SK-N-SH (cell line): ENCODE measurements around the gene OR5T2. TPM values are rescaled to one million over a fixed set of nuclear protein-coding genes. Genes with fewer than 3 reads are reported as not detected.

Experiments
- CTCF ChIA-PET: fragments of 300-600, 350-600 bp; formaldehyde crosslinking; extraction: SDS; loops from one replicate; lab custom pipeline; 2021; lab: Yijun Ruan, JAX
- POLR2A ChIA-PET: fragments of 350-600 bp; sonication (Branson Sonifier 250); formaldehyde crosslinking; extraction: SDS; loops from one replicate; lab custom pipeline; 2020; ENCODE audit warnings: antibody characterized with exemption, inconsistent platforms; lab: Yijun Ruan, JAX
- DNase-seq: peaks from one replicate; pipeline ENCODE4 v3.0.0; 2012
- H2AFZ ChIP-seq: fragments of 200-600 bp; sonication (generic); 2 replicates; pipeline ENCODE4 v1.8.1; 2016; ENCODE audit warnings: antibody characterized with exemption, mild to moderate bottlenecking, low read depth
- H3F3A ChIP-seq: fragments of 200-600 bp; sonication (generic); replicated peaks from 2 replicates; pipeline ENCODE3; 2016; ENCODE audit warnings: antibody characterized with exemption, mild to moderate bottlenecking; ENCODE audit not compliant: insufficient read depth
- H3K27ac ChIP-seq, 2 experiments: fragments of 200-500 bp in 1 of 2; fragments of 200-600 bp in 1 of 2; sonication (Bioruptor generic) in 1 of 2; sonication (generic), shearing (Covaris generic) in 1 of 2; 2 replicates each; pipeline versions ENCODE4 v1.5.1 to v1.6.1; 2014 to 2016; ENCODE audit warnings: low read depth in 2 of 2, inconsistent platforms in 1 of 2, low read length in 1 of 2, mild to moderate bottlenecking in 1 of 2, mixed read lengths in 1 of 2
- H3K27me3 ChIP-seq: fragments of 200-600 bp; sonication (generic), shearing (Covaris generic); 2 replicates; pipeline ENCODE4 v1.6.1; 2016; ENCODE audit warnings: mixed run types; ENCODE audit not compliant: insufficient read depth
- H3K36me3 ChIP-seq, 2 experiments: fragments of 200-500 bp in 1 of 2; fragments of 200-600 bp in 1 of 2; sonication (Bioruptor generic) in 1 of 2; sonication (generic) in 1 of 2; replicated peaks in 1 of 2; 2 replicates each; pipeline versions ENCODE3 to v1.5.1; 2014 to 2016; ENCODE audit warnings: low read length in 1 of 2, mild to moderate bottlenecking in 1 of 2; ENCODE audit not compliant: insufficient read depth in 2 of 2, control insufficient read depth in 1 of 2
- H3K4me1 ChIP-seq, 2 experiments: fragments of 200-500 bp in 1 of 2; fragments of 200-600 bp in 1 of 2; sonication (Bioruptor generic) in 1 of 2; sonication (generic), shearing (Covaris generic) in 1 of 2; 2 replicates each; pipeline versions ENCODE4 v1.5.1 to v1.6.1; 2014 to 2016; ENCODE audit warnings: low read depth in 1 of 2, low read length in 1 of 2, mixed run types in 1 of 2; ENCODE audit not compliant: insufficient read depth in 2 of 2, control insufficient read depth in 1 of 2
- H3K4me2 ChIP-seq: fragments of 200-600 bp; sonication (generic), shearing (Covaris generic); 2 replicates; pipeline ENCODE4 v1.6.1; 2017; ENCODE audit warnings: mixed run types
- H3K4me3 ChIP-seq, 2 experiments: fragments of 200-500 bp in 1 of 2; fragments of 200-600 bp in 1 of 2; sonication (Bioruptor generic) in 1 of 2; sonication (generic), shearing (Covaris generic) in 1 of 2; 2 replicates each; pipeline versions ENCODE4 v1.5.1 to v1.8.1; 2014 to 2016; ENCODE audit warnings: low read depth in 2 of 2, inconsistent platforms in 1 of 2, low read length in 1 of 2, mild to moderate bottlenecking in 1 of 2, mixed read lengths in 1 of 2, moderate library complexity in 1 of 2
- H3K79me2 ChIP-seq: fragments of 200-600 bp; sonication (generic); 2 replicates; pipeline ENCODE4 v1.8.1; 2017; ENCODE audit warnings: mild to moderate bottlenecking; ENCODE audit not compliant: insufficient read depth
- H3K9ac ChIP-seq: fragments of 200-600 bp; sonication (generic); 2 replicates; pipeline ENCODE4 v1.6.1; 2017; ENCODE audit warnings: mixed run types
- H3K9me2 ChIP-seq: fragments of 200-600 bp; sonication (generic); 2 replicates; pipeline ENCODE4 v1.6.1; 2017; ENCODE audit warnings: mixed run types
- H3K9me3 ChIP-seq: fragments of 200-600 bp; sonication (generic); 2 replicates; pipeline ENCODE4 v1.6.1; 2017; ENCODE audit warnings: mixed run types, mild to moderate bottlenecking, moderate library complexity
- H4K20me1 ChIP-seq: fragments of 200-600 bp; sonication (generic); 2 replicates; pipeline ENCODE4 v1.6.1; 2017; ENCODE audit warnings: mild to moderate bottlenecking, mixed run types; ENCODE audit not compliant: insufficient read depth
- CHD2 ChIP-seq: fragments of 150-350 bp; IDR thresholded peaks from 2 replicates; pipeline ENCODE4 v1.6.1; 2018; ENCODE audit warnings: low read length; ENCODE audit not compliant: partially characterized antibody
- EP300 ChIP-seq, 2 experiments: IDR thresholded peaks; 2 replicates each; pipeline versions ENCODE4 v1.4.0 to v1.6.1; 2012; ENCODE audit warnings: borderline replicate concordance in 1 of 2, low read depth in 1 of 2, low read length in 1 of 2
- EZH2phosphoT487 ChIP-seq: fragments of 200-600 bp; sonication (generic); IDR thresholded peaks from 2 replicates; pipeline ENCODE4 v1.6.1; 2017; ENCODE audit warnings: low read depth, mixed run types, mild to moderate bottlenecking, antibody characterized with exemption, moderate library complexity, borderline replicate concordance
- FOSL2 ChIP-seq: IDR thresholded peaks from 2 replicates; pipeline ENCODE4 v1.4.0; 2012; ENCODE audit warnings: low read depth, mild to moderate bottlenecking, moderate library complexity, borderline replicate concordance
- FOXJ3 ChIP-seq: sonication (generic); formaldehyde crosslinking; IDR thresholded peaks from 2 replicates; pipeline ENCODE4 v1.5.1; 2020; ENCODE audit warnings: mild to moderate bottlenecking, missing genetic modification reagents
- GABPA ChIP-seq: IDR thresholded peaks from 2 replicates; pipeline ENCODE4 v1.4.0; 2012; ENCODE audit warnings: low read depth, mild to moderate bottlenecking
- NFIC ChIP-seq: IDR thresholded peaks from 2 replicates; pipeline ENCODE4 v1.4.0; 2012; ENCODE audit warnings: borderline replicate concordance
- RFX5 ChIP-seq: IDR thresholded peaks from 2 replicates; pipeline ENCODE4 v1.6.1; 2012; ENCODE audit warnings: mild to moderate bottlenecking, improper control_type of control experiment, low read length
- RXRA ChIP-seq: IDR thresholded peaks from 2 replicates; pipeline ENCODE4 v1.4.0; 2012; ENCODE audit warnings: low read depth, mild to moderate bottlenecking, borderline replicate concordance
- SIN3A ChIP-seq: IDR thresholded peaks from 2 replicates; pipeline ENCODE4 v1.6.1; 2012; ENCODE audit warnings: low read depth, mild to moderate bottlenecking, low read length, moderate library complexity, borderline replicate concordance
- SMC3 ChIP-seq: IDR thresholded peaks from 2 replicates; pipeline ENCODE4 v1.6.1; 2012; ENCODE audit warnings: low read depth, low read length, improper control_type of control experiment
- WGBS: methylation state at CpG from one replicate; pipeline ENCODE4 v1.1.6; 2017; ENCODE audit warnings: low lambda C conversion rate; 5-methylcytosine and 5-hydroxymethylcytosine counted together
- polyA plus RNA-seq, 3 experiments: library from polyadenylated mRNA; depleted of rRNA; stranded (reverse); fragments of >200 nt; gene quantifications; 2 replicates each; pipeline ENCODE4 v1.2.3, GENCODE V29; 2012
- TF ChIP-seq, protein P1 (sequence below): fragments of 150-350 bp; IDR thresholded peaks from 2 replicates; pipeline ENCODE4 v1.6.1; 2017; ENCODE audit warnings: antibody characterized with exemption, low read length, low read depth, borderline replicate concordance
- TF ChIP-seq, protein P2 (sequence below): IDR thresholded peaks from 2 replicates; pipeline ENCODE4 v1.4.0; 2012; ENCODE audit warnings: low read depth
- TF ChIP-seq, protein P3 (sequence below): IDR thresholded peaks from 2 replicates; pipeline ENCODE4 v1.4.0; 2012; ENCODE audit warnings: low read depth, borderline replicate concordance
- TF ChIP-seq, protein P4 (sequence below): IDR thresholded peaks from 2 replicates; pipeline ENCODE4; 2012

OR5T2 gene
- polyA plus RNA-seq, 1 of the 3 experiments (the other 2 are of a cell fraction), result not detected

DNA sequence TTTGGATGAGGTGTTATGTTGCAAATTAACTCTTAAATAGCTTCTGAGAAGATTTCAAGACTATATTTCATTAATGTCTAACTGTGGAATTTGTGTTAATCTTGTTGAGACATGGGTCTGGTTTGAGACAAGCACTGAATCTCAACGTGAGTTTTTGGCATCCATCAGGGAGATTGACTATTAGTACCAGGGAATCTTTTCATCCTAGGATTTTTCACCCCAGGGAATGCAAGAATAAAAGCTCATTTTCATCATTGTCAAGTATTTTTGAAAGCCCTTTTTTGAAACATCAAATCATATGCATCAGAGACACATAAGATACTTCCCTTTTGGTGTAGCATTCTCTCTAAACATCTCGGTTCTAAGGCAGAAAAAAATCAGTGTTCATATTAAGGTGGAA is 19.5 kb downstream of the OR5T2 start:
- H3K27me3 ChIP-seq, result no peaks in the 10 kb centered on the region
- H3K27ac ChIP-seq, result no peak overlapping the region
- WGBS, result 0% methylated on average over 2 of the region's 2 CpGs
- no peak overlapping the region for H3K4me2 ChIP-seq
- H3K9ac ChIP-seq, result no peak overlapping the region
- POLR2A ChIA-PET, result no interaction called here
- H2AFZ ChIP-seq, result no peak overlapping the region
- H4K20me1 ChIP-seq, result no peaks in the 10 kb centered on the region
- no peaks in the 10 kb centered on the region for H3F3A ChIP-seq
- DNase-seq, result no peak
- no peaks in the 10 kb centered on the region for H3K9me3 ChIP-seq
- H3K36me3 ChIP-seq, result no peaks in the 10 kb centered on the region
- TF ChIP-seq, protein P1, sequence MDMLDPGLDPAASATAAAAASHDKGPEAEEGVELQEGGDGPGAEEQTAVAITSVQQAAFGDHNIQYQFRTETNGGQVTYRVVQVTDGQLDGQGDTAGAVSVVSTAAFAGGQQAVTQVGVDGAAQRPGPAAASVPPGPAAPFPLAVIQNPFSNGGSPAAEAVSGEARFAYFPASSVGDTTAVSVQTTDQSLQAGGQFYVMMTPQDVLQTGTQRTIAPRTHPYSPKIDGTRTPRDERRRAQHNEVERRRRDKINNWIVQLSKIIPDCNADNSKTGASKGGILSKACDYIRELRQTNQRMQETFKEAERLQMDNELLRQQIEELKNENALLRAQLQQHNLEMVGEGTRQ, result no peak
- TF ChIP-seq RFX5 (no peak), EZH2phosphoT487 (no peak), CHD2 (no peak), SMC3 (no peak), NFIC (no peak), SIN3A (no peak), EP300 (IDR thresholded peaks at IDR 0.05; ENCODE audit: borderline replicate concordance in 1 of 2, low read depth in 1 of 2, low read length in 1 of 2) (no peak), FOSL2 (no peak), FOXJ3 (CRISPR knock-in tag) (no peak), GABPA (no peak), RXRA (no peak)
- TF ChIP-seq, protein P2, sequence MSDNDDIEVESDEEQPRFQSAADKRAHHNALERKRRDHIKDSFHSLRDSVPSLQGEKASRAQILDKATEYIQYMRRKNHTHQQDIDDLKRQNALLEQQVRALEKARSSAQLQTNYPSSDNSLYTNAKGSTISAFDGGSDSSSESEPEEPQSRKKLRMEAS, result no peak
- TF ChIP-seq, protein P3, sequence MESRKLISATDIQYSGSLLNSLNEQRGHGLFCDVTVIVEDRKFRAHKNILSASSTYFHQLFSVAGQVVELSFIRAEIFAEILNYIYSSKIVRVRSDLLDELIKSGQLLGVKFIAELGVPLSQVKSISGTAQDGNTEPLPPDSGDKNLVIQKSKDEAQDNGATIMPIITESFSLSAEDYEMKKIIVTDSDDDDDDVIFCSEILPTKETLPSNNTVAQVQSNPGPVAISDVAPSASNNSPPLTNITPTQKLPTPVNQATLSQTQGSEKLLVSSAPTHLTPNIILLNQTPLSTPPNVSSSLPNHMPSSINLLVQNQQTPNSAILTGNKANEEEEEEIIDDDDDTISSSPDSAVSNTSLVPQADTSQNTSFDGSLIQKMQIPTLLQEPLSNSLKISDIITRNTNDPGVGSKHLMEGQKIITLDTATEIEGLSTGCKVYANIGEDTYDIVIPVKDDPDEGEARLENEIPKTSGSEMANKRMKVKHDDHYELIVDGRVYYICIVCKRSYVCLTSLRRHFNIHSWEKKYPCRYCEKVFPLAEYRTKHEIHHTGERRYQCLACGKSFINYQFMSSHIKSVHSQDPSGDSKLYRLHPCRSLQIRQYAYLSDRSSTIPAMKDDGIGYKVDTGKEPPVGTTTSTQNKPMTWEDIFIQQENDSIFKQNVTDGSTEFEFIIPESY, result no peak
- TF ChIP-seq, protein P4, sequence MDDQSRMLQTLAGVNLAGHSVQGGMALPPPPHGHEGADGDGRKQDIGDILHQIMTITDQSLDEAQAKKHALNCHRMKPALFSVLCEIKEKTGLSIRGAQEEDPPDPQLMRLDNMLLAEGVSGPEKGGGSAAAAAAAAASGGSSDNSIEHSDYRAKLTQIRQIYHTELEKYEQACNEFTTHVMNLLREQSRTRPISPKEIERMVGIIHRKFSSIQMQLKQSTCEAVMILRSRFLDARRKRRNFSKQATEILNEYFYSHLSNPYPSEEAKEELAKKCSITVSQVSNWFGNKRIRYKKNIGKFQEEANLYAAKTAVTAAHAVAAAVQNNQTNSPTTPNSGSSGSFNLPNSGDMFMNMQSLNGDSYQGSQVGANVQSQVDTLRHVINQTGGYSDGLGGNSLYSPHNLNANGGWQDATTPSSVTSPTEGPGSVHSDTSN, result no peak
- H3K4me1 ChIP-seq, result no peaks in the 10 kb centered on the region
- no peak overlapping the region for H3K4me3 ChIP-seq
- H3K9me2 ChIP-seq, result no peaks in the 10 kb centered on the region
- CTCF ChIA-PET, result interaction anchor here (1.0 kb wide), 1 partner anchor 251 kb away, joined by 3 read pairs; no protein-coding TSS in a partner anchor
- no peaks in the 10 kb centered on the region for H3K79me2 ChIP-seq
